Suprapubic skin (tissue), 4 donors: ENCODE measurements around the gene GPR62. TPM values are rescaled to one million over a fixed set of nuclear protein-coding genes. Genes with fewer than 3 reads are reported as not detected.

ENCODE experiments used
- DNase-seq, 2 donors: peaks; one replicate each; pipeline ENCODE4 v3.0.0-alpha.2; 2019; ENCODE audit warnings: low spot score in 2 of 2
- H3K27ac ChIP-seq: fragments of 200-600 bp; sonication (generic); one replicate; pipeline ENCODE4 v1.5.1; 2019
- H3K27me3 ChIP-seq: fragments of 200-600 bp; sonication (generic); one replicate; pipeline ENCODE4 v1.5.1; 2019
- H3K36me3 ChIP-seq: fragments of 200-600 bp; sonication (generic); one replicate; pipeline ENCODE4 v1.5.1; 2019
- H3K4me1 ChIP-seq: fragments of 200-600 bp; sonication (generic); one replicate; pipeline ENCODE4 v1.5.1; 2019
- H3K4me3 ChIP-seq: fragments of 200-600 bp; sonication (generic); one replicate; pipeline ENCODE4 v1.5.1; 2019; ENCODE audit warnings: mild to moderate bottlenecking
- H3K9me3 ChIP-seq: fragments of 200-600 bp; sonication (generic); one replicate; pipeline ENCODE4 v1.5.1; 2019
- CTCF ChIP-seq, 2 donors: fragments of 200-600 bp in 1 of 2; fragments of 450-650 bp in 1 of 2; sonication (generic) in 1 of 2; IDR thresholded peaks; one replicate each; pipeline ENCODE4 v1.5.1; 2016 to 2019; ENCODE audit warnings: antibody characterized with exemption in 2 of 2, mild to moderate bottlenecking in 1 of 2, moderate library complexity in 1 of 2
- EP300 ChIP-seq: sonication (generic); formaldehyde crosslinking; IDR thresholded peaks from one replicate; pipeline ENCODE4 v1.6.1; 2017; ENCODE audit warnings: antibody characterized with exemption
- POLR2A ChIP-seq, 2 donors: fragments of 450-650 bp; IDR thresholded peaks; one replicate each; pipeline ENCODE4 v1.6.1; 2017; ENCODE audit warnings: antibody characterized with exemption in 2 of 2, mild to moderate bottlenecking in 2 of 2, moderate library complexity in 2 of 2
- POLR2AphosphoS5 ChIP-seq, 3 donors: sonication (generic); formaldehyde crosslinking; IDR thresholded peaks; one replicate each; pipeline ENCODE4 v1.6.1; 2017; ENCODE audit warnings: antibody characterized with exemption in 3 of 3
- WGBS: methylation state at CpG from one replicate; pipeline ENCODE4 v1.1.5; 2018; 5-methylcytosine and 5-hydroxymethylcytosine counted together
- total RNA-seq, 4 donors: library from RNA; depleted of rRNA; stranded (reverse); fragments of >200 nt; gene quantifications; one replicate each; pipeline ENCODE4 v1.1.0, GENCODE V29; 2016

GPR62 gene
- total RNA-seq: not detected

- Histone ChIP-seq H3K36me3 (peaks cover 27% of the 10 kb centered on the region), H3K27me3 (peaks cover 3% of the 10 kb centered on the region), H3K9me3 (no peaks in the 10 kb centered on the region), H3K4me3 (peak within 1 kb of the TSS; percentile 52), H3K4me1 (peaks cover 20% of the 10 kb centered on the region), H3K27ac (no peak within 1 kb of the TSS)
- no peak for DNase-seq
- WGBS: 24% methylated on average over 23 of the region's 33 CpGs
- TF ChIP-seq EP300 (no peak), CTCF (IDR thresholded peaks at IDR 0.05) (no peak), POLR2AphosphoS5 (IDR thresholded peaks at IDR 0.05) (no peak), POLR2A (IDR thresholded peaks at IDR 0.05) (no peak)
Measured at GRCh38 chr3:51955175-51955892, at the start of gene GPR62. TSS of gene GPR62 (plus strand) at chr3:51955381. CDS start at chr3:51955653, 272 bp downstream.

GRCh38 chr3:51908026-51908425 lies 47.2 kb upstream of the GPR62 start:
- Histone ChIP-seq H3K27me3 (no peaks in the 10 kb centered on the region), H3K27ac (no peak overlapping the region), H3K4me3 (no peak overlapping the region), H3K4me1 (no peaks in the 10 kb centered on the region), H3K9me3 (peaks cover 6% of the 10 kb centered on the region), H3K36me3 (no peaks in the 10 kb centered on the region)
- 72% methylated on average over 4 of the region's 4 CpGs for WGBS
- TF ChIP-seq POLR2AphosphoS5 (IDR thresholded peaks at IDR 0.05): no peak
- no peak for TF ChIP-seq POLR2A (IDR thresholded peaks at IDR 0.05)
- TF ChIP-seq EP300: no peak
- no peak for TF ChIP-seq CTCF (IDR thresholded peaks at IDR 0.05)
- DNase-seq: no peak

- no peak overlapping the region for H3K4me3 ChIP-seq
- H3K27ac ChIP-seq: no peak overlapping the region
- DNase-seq: no peak
- no peaks in the 10 kb centered on the region for H3K4me1 ChIP-seq
- H3K27me3 ChIP-seq: no peaks in the 10 kb centered on the region
- no peaks in the 10 kb centered on the region for H3K9me3 ChIP-seq
- 50% methylated on average over 5 of the region's 5 CpGs for WGBS
- TF ChIP-seq CTCF (IDR thresholded peaks at IDR 0.05): no peak
- no peaks in the 10 kb centered on the region for H3K36me3 ChIP-seq
Measured at GRCh38 chr3:51916418-51916817, 38.8 kb upstream of the GPR62 start.

GRCh38 chr3:51921081-51921578 lies 34.1 kb upstream of the GPR62 start:
- Histone ChIP-seq H3K27ac (no peak overlapping the region), H3K36me3 (no peaks in the 10 kb centered on the region), H3K4me1 (no peaks in the 10 kb centered on the region), H3K4me3 (no peak overlapping the region), H3K27me3 (no peaks in the 10 kb centered on the region), H3K9me3 (no peaks in the 10 kb centered on the region)
- DNase-seq: peak in 1 of 2 donors; percentile 31
- WGBS: 82% methylated on average over 11 of the region's 11 CpGs
- TF ChIP-seq POLR2A (IDR thresholded peaks at IDR 0.05) (no peak), CTCF (IDR thresholded peaks at IDR 0.05) (no peak), EP300 (no peak), POLR2AphosphoS5 (IDR thresholded peaks at IDR 0.05) (no peak)

- WGBS: 88% methylated on average over 5 of the region's 5 CpGs
- H3K36me3 ChIP-seq: peaks cover 2% of the 10 kb centered on the region
- no peak overlapping the region for H3K27ac ChIP-seq
- H3K4me1 ChIP-seq: no peaks in the 10 kb centered on the region
- H3K27me3 ChIP-seq: no peaks in the 10 kb centered on the region
- DNase-seq: peak in 1 of 2 donors; percentile 54
- H3K4me3 ChIP-seq: no peak overlapping the region
- TF ChIP-seq EP300 (no peak), POLR2AphosphoS5 (IDR thresholded peaks at IDR 0.05) (no peak), CTCF (IDR thresholded peaks at IDR 0.05) (no peak), POLR2A (IDR thresholded peaks at IDR 0.05) (no peak)
- no peaks in the 10 kb centered on the region for H3K9me3 ChIP-seq
Measured at GRCh38 chr3:51927061-51927977, 27.9 kb upstream of the GPR62 start.
